Measurements from ENCODE around the gene ZNF500. TPM values are rescaled to one million over a fixed set of nuclear protein-coding genes. Genes with fewer than 3 reads are reported as not detected.

ZNF500 gene
- total and polyA plus RNA-seq, 2 donors (not counting 3 experiments of a cell fraction or from before 2014, with no cell fraction given) = 8.6 to 13.5 TPM

GRCh38 chr16:4805231-4805630 lies 38.3 kb upstream of the ZNF500 start:
- CTCF ChIA-PET = no interaction called here
- FAIRE-seq = no peak

More at GRCh38 chr16:4805231-4805630, 38.3 kb upstream of the ZNF500 start:
- BruUV-seq (replicated peaks) = no TSS peak
- Histone ChIP-seq H3K9ac (replicated peaks; ENCODE audit: extremely low read depth, insufficient read depth, low read length) (no peak overlapping the region), H3K4me2 (ENCODE audit: insufficient read depth, low read length) (no peak overlapping the region), H3K9me1 (replicated peaks; ENCODE audit: control insufficient read depth, extremely low read depth, insufficient read depth, low read length) (no peaks in the 10 kb centered on the region), H3K4me3 (replicated peaks in 1 of 3; ENCODE audit: insufficient read depth in 1 of 3, low read depth in 1 of 3, low read length in 3 of 3) (no peak overlapping the region), H3K36me3 (ENCODE audit: control insufficient read depth in 2 of 2, extremely low read depth in 1 of 2, insufficient read depth in 2 of 2, low read length in 2 of 2) (peaks cover 9 to 10% of the 10 kb centered on the region in 2 experiments), H4K20me1 (replicated peaks; ENCODE audit: control insufficient read depth, extremely low read depth, insufficient read depth, low read length) (no peaks in the 10 kb centered on the region), H3K9me3 (replicated peaks; ENCODE audit: control insufficient read depth, insufficient read depth, low read length) (no peaks in the 10 kb centered on the region), H3K4me1 (ENCODE audit: control insufficient read depth, extremely low read depth, insufficient read depth, low read length) (peaks cover 7% of the 10 kb centered on the region), H3K79me2 (ENCODE audit: control insufficient read depth, insufficient read depth, low read length) (no peaks in the 10 kb centered on the region), H2AFZ (ENCODE audit: low read depth, low read length) (no peak overlapping the region), H3K27me3 (ENCODE audit: control insufficient read depth in 2 of 2, insufficient read depth in 2 of 2, low read length in 2 of 2) (no peaks in the 10 kb centered on the region), H3K27ac (ENCODE audit: insufficient read depth, low read depth, low read length) (no peak overlapping the region)
- intact Hi-C loops (cut with micrococcal nuclease) = no loop called here
- POLR2A ChIA-PET = no interaction called here
- TF ChIP-seq CTCF (IDR thresholded peaks at IDR 0.05; ENCODE audit: extremely low read depth in 1 of 2, insufficient read depth in 1 of 2, low read depth in 1 of 2, low read length in 2 of 2) (no peak), JUN (IDR thresholded peaks at IDR 0.05; ENCODE audit: borderline replicate concordance, insufficient read depth, insufficient read length, low read depth) (no peak), GATA2 (IDR thresholded peaks at IDR 0.05; ENCODE audit: insufficient read depth, insufficient read length, low read depth, low read length) (no peak), MAX (IDR thresholded peaks at IDR 0.05; ENCODE audit: insufficient read depth, insufficient read length) (no peak), FOS (IDR thresholded peaks at IDR 0.05; ENCODE audit: borderline replicate concordance, insufficient read depth, low read length) (no peak), POLR2A (IDR thresholded peaks at IDR 0.05; ENCODE audit: low read depth, low read length) (no peak), EZH2 (IDR thresholded peaks at IDR 0.05; ENCODE audit: borderline replicate concordance, low read depth, low read length, severe bottlenecking) (no peak), MYC (IDR thresholded peaks at IDR 0.05; ENCODE audit: low read depth, low read length) (no peak), POLR2AphosphoS5 (IDR thresholded peaks at IDR 0.05; ENCODE audit: insufficient read depth, low read depth, low read length) (no peak)
- no peak for DNase-seq (ENCODE audit: low read depth, low spot score)
- dilution Hi-C loops (cut with MboI; ENCODE audit: extremely low pct_ligation_motif_present, low sequenced_read_pairs) = no loop called here
